ENCODE measurements around the gene ABR. TPM values are rescaled to one million over a fixed set of nuclear protein-coding genes. Genes with fewer than 3 reads are reported as not detected.

The ABR gene
- total and polyA plus RNA-seq, 2 of the 13 experiments (the other 11 are each of a cell fraction or from before 2014, with no cell fraction given) = 12.4 to 40.4 TPM

GRCh38 chr17:978103-979093 is 201.4 kb downstream of the ABR start (continued):
- TF ChIP-seq ZNF646 (CRISPR knock-in tag; IDR thresholded peaks at IDR 0.05) = no peak
- TF ChIP-seq ZIK1 (CRISPR knock-in tag; IDR thresholded peaks at IDR 0.05; ENCODE audit: borderline replicate concordance, low read depth) = no peak
- no peak for TF ChIP-seq ZNF235 (CRISPR knock-in tag; IDR thresholded peaks at IDR 0.05; ENCODE audit: borderline replicate concordance)
- TF ChIP-seq ZNF7 (CRISPR knock-in tag; IDR thresholded peaks at IDR 0.05) = no peak
- TF ChIP-seq ZBTB14 (CRISPR knock-in tag; IDR thresholded peaks at IDR 0.05) = no peak
- TF ChIP-seq ZNF281 (CRISPR knock-in tag; IDR thresholded peaks at IDR 0.05; ENCODE audit: borderline replicate concordance) = no peak
- no peak for TF ChIP-seq THAP8 (CRISPR knock-in tag; IDR thresholded peaks at IDR 0.05; ENCODE audit: borderline replicate concordance)
- no peak for TF ChIP-seq THAP11 (CRISPR knock-in tag; IDR thresholded peaks at IDR 0.05)
- TF ChIP-seq AKNA (CRISPR knock-in tag; IDR thresholded peaks at IDR 0.05; ENCODE audit: borderline replicate concordance) = no peak
